ENCODE measurements around the gene USP19. TPM values are rescaled to one million over a fixed set of nuclear protein-coding genes. Genes with fewer than 3 reads are reported as not detected.

Gene USP19
- total RNA-seq, 2 donors from 2014 or later = 61.5 to 63.2 TPM

- WGBS, 2 experiments (ENCODE audit: insufficient coverage in 1 of 2, insufficient read length in 1 of 2) = 95 to 96% methylated on average over 13 to 14 of the region's 14 CpGs
- Mint-ChIP-seq H3K36me3 (ENCODE audit: low read depth) (peaks cover 72% of the 10 kb centered on the region), H3K27me3 (ENCODE audit: insufficient read depth) (no peaks in the 10 kb centered on the region)
Measured at GRCh38 chr3:49112262-49112661, 8.4 kb downstream of the USP19 start.

GRCh38 chr3:49111347-49111746 lies 9.3 kb downstream of the USP19 start:
- H3K9ac ChIP-seq (ENCODE audit: extremely low read depth, low read length, poor library complexity, severe bottlenecking) = no peak overlapping the region
- no peak for TF ChIP-seq CTCF (conservative IDR thresholded peaks at IDR 0.05)
- no peak for DNase-seq
- peaks cover 78% of the 10 kb centered on the region for H3K36me3 ChIP-seq (ENCODE audit: control insufficient read depth, insufficient read depth, low read length)
- H3K27me3 ChIP-seq (ENCODE audit: control insufficient read depth, insufficient read depth, low read length, poor library complexity, severe bottlenecking) = no peaks in the 10 kb centered on the region
- no peak overlapping the region for H3K4me3 Mint-ChIP-seq
- no peaks in the 10 kb centered on the region for H3K4me1 ChIP-seq (ENCODE audit: control insufficient read depth, insufficient read depth, low read length)
- no peaks in the 10 kb centered on the region for H3K9me3 Mint-ChIP-seq
- H3K4me1 Mint-ChIP-seq = no peaks in the 10 kb centered on the region
- H3K27me3 Mint-ChIP-seq (ENCODE audit: insufficient read depth) = no peaks in the 10 kb centered on the region
- H3K4me3 ChIP-seq (ENCODE audit: low read length) = no peak overlapping the region
- no peak overlapping the region for H3K27ac ChIP-seq (ENCODE audit: low read depth, low read length)
- no peak overlapping the region for H3K27ac Mint-ChIP-seq
- WGBS, 2 experiments (ENCODE audit: insufficient coverage in 1 of 2, insufficient read length in 1 of 2) = 94 to 100% methylated on average over 2 to 6 of the region's 6 CpGs
- H3K36me3 Mint-ChIP-seq (ENCODE audit: low read depth) = peaks cover 66% of the 10 kb centered on the region
- no peaks in the 10 kb centered on the region for H3K9me3 ChIP-seq (ENCODE audit: control insufficient read depth, low read length)

More at GRCh38 chr3:49112262-49112661, 8.4 kb downstream of the USP19 start:
- TF ChIP-seq CTCF (conservative IDR thresholded peaks at IDR 0.05) = no peak
- DNase-seq = no peak
- Histone ChIP-seq H3K36me3 (ENCODE audit: control insufficient read depth, insufficient read depth, low read length) (peaks cover 87% of the 10 kb centered on the region), H3K27me3 (ENCODE audit: control insufficient read depth, insufficient read depth, low read length, poor library complexity, severe bottlenecking) (no peaks in the 10 kb centered on the region), H3K27ac (ENCODE audit: low read depth, low read length) (no peak overlapping the region), H3K4me1 (ENCODE audit: control insufficient read depth, insufficient read depth, low read length) (no peaks in the 10 kb centered on the region), H3K4me3 (ENCODE audit: low read length) (no peak overlapping the region), H3K9me3 (ENCODE audit: control insufficient read depth, low read length) (no peaks in the 10 kb centered on the region), H3K9ac (ENCODE audit: extremely low read depth, low read length, poor library complexity, severe bottlenecking) (no peak overlapping the region)
- Mint-ChIP-seq H3K27ac (no peak overlapping the region), H3K4me3 (no peak overlapping the region), H3K4me1 (no peaks in the 10 kb centered on the region), H3K9me3 (no peaks in the 10 kb centered on the region)

GRCh38 chr3:49110780-49111179 lies 9.8 kb downstream of the USP19 start:
- H3K4me1 Mint-ChIP-seq = peaks cover 2% of the 10 kb centered on the region
- Histone ChIP-seq H3K27ac (ENCODE audit: low read depth, low read length) (no peak overlapping the region), H3K36me3 (ENCODE audit: control insufficient read depth, insufficient read depth, low read length) (peaks cover 72% of the 10 kb centered on the region), H3K4me1 (ENCODE audit: control insufficient read depth, insufficient read depth, low read length) (no peaks in the 10 kb centered on the region), H3K9me3 (ENCODE audit: control insufficient read depth, low read length) (no peaks in the 10 kb centered on the region), H3K4me3 (ENCODE audit: low read length) (no peak overlapping the region), H3K9ac (ENCODE audit: extremely low read depth, low read length, poor library complexity, severe bottlenecking) (no peak overlapping the region), H3K27me3 (ENCODE audit: control insufficient read depth, insufficient read depth, low read length, poor library complexity, severe bottlenecking) (no peaks in the 10 kb centered on the region)
- H3K4me3 Mint-ChIP-seq = no peak overlapping the region
- no peak for DNase-seq
- WGBS, 2 experiments (ENCODE audit: insufficient coverage in 1 of 2, insufficient read length in 1 of 2) = 87 to 93% methylated on average over 13 of the region's 13 CpGs
- no peak overlapping the region for H3K27ac Mint-ChIP-seq
- peaks cover 61% of the 10 kb centered on the region for H3K36me3 Mint-ChIP-seq (ENCODE audit: low read depth)
- TF ChIP-seq CTCF (conservative IDR thresholded peaks at IDR 0.05) = no peak
- H3K9me3 Mint-ChIP-seq = no peaks in the 10 kb centered on the region
- H3K27me3 Mint-ChIP-seq (ENCODE audit: insufficient read depth) = no peaks in the 10 kb centered on the region
